ENCODE measurements around the gene SUSD1. TPM values are rescaled to one million over a fixed set of nuclear protein-coding genes. Genes with fewer than 3 reads are reported as not detected.

SUSD1 gene
- total RNA-seq, 2 donors from 2014 or later: 22.9 to 27.4 TPM

GRCh38 chr9:112033237-112034215 lies 141.6 kb downstream of the SUSD1 start:
- no peak for ATAC-seq
- intact Hi-C loops (cut with DNase I, micrococcal nuclease): no loop called here
- DNase-seq: no peak

GRCh38 chr9:112032743-112033142 lies 142.4 kb downstream of the SUSD1 start:
- DNase-seq: no peak
- intact Hi-C loops (cut with DNase I, micrococcal nuclease): no loop called here
- ATAC-seq: no peak

- no peak for DNase-seq
- intact Hi-C loops (cut with DNase I, micrococcal nuclease): no loop called here
- ATAC-seq: peak; percentile 44
These were observed 143.1 kb downstream of the SUSD1 start for GRCh38 chr9:112032009-112032408.

- DNase-seq (no peak), ATAC-seq (no peak)
- intact Hi-C loops (cut with DNase I, micrococcal nuclease): no loop called here
These were observed 143.7 kb downstream of the SUSD1 start for GRCh38 chr9:112031400-112031799.

- DNase-seq (no peak), ATAC-seq (peak; percentile 71)
- intact Hi-C loops (cut with DNase I, micrococcal nuclease): no loop called here
These were observed 145.1 kb downstream of the SUSD1 start for GRCh38 chr9:112029921-112030444.

GRCh38 chr9:112028242-112029221 lies 146.6 kb downstream of the SUSD1 start:
- ATAC-seq: no peak
- intact Hi-C loops (cut with DNase I, micrococcal nuclease): no loop called here
- no peak for DNase-seq

- DNase-seq (no peak), ATAC-seq (no peak)
- intact Hi-C loops (cut with DNase I, micrococcal nuclease): no loop called here
These were observed 149.2 kb downstream of the SUSD1 start for GRCh38 chr9:112025850-112026249.

- no peak for DNase-seq
- intact Hi-C loops (cut with DNase I, micrococcal nuclease): no loop called here
- peak; percentile 31 for ATAC-seq
These were observed 153.4 kb downstream of the SUSD1 start for GRCh38 chr9:112021742-112022141.

GRCh38 chr9:112020680-112021596 lies 154.2 kb downstream of the SUSD1 start:
- intact Hi-C loops (cut with DNase I, micrococcal nuclease): no loop called here
- no peak for DNase-seq
- ATAC-seq: peak; percentile 81

- DNase-seq (no peak), ATAC-seq (no peak)
- intact Hi-C loops (cut with DNase I, micrococcal nuclease): no loop called here
These were observed 157.2 kb downstream of the SUSD1 start for GRCh38 chr9:112017878-112018277.

- DNase-seq (no peak), ATAC-seq (no peak)
- intact Hi-C loops (cut with DNase I, micrococcal nuclease): no loop called here
These were observed 159.4 kb downstream of the SUSD1 start for GRCh38 chr9:112015736-112016135.

GRCh38 chr9:112015149-112015548 lies 159.9 kb downstream of the SUSD1 start:
- intact Hi-C loops (cut with DNase I, micrococcal nuclease): no loop called here
- no peak for ATAC-seq
- DNase-seq: no peak

GRCh38 chr9:112013266-112013665 lies 161.8 kb downstream of the SUSD1 start:
- ATAC-seq (no peak), DNase-seq (no peak)
- intact Hi-C loops (cut with DNase I, micrococcal nuclease): no loop called here

- peak; percentile 90 for ATAC-seq
- DNase-seq: peak; percentile 55 to 82
- intact Hi-C loops (cut with DNase I, micrococcal nuclease): no loop called here
These were observed 162.8 kb downstream of the SUSD1 start for GRCh38 chr9:112012026-112012902.

GRCh38 chr9:112011051-112011620 lies 164.0 kb downstream of the SUSD1 start:
- intact Hi-C loops (cut with DNase I, micrococcal nuclease): no loop called here
- ATAC-seq (no peak), DNase-seq (no peak)

- ATAC-seq (peak; percentile 71), DNase-seq (no peak)
- intact Hi-C loops (cut with DNase I, micrococcal nuclease): no loop called here
These were observed 164.6 kb downstream of the SUSD1 start for GRCh38 chr9:112010537-112010936.

- ATAC-seq: no peak
- no peak for DNase-seq
- intact Hi-C loops (cut with DNase I, micrococcal nuclease): no loop called here
These were observed 165.4 kb downstream of the SUSD1 start for GRCh38 chr9:112009656-112010055.
